PC-9 (cell line): ENCODE measurements around the gene EFHD1. TPM values are rescaled to one million over a fixed set of nuclear protein-coding genes. Genes with fewer than 3 reads are reported as not detected.

Source experiments
- BruUV-seq: library from RNA; stranded (reverse); fragments of 400-500 nt; replicated peaks from 2 replicates; lab custom pipeline; 2021; lab: Mats Ljungman, UMichigan
- CTCF ChIA-PET: fragments of 300-600 bp; sonication (Branson Sonifier 250); formaldehyde crosslinking; loops from one replicate; lab custom pipeline; 2022; ENCODE audit warnings: antibody characterized with exemption; lab: Charles Lee
- POLR2A ChIA-PET: fragments of 300-600 bp; sonication (Branson Sonifier 250); formaldehyde crosslinking; loops from one replicate; lab custom pipeline; 2022; ENCODE audit warnings: antibody characterized with exemption; ENCODE audit not compliant: unreplicated experiment; lab: Charles Lee
- DNase-seq, 2 experiments: peaks; one replicate each; pipeline versions ENCODE4 v3.0.0 to v3.0.0-alpha.2; 2015 to 2022; ENCODE audit warnings: mixed read lengths in 1 of 2
- H2AFZ ChIP-seq: fragments of 200-600 bp; sonication (generic); 2 replicates; pipeline ENCODE4 v1.8.1; 2017; ENCODE audit warnings: antibody characterized with exemption
- H3F3A ChIP-seq: fragments of 200-600 bp; sonication (generic); 2 replicates; pipeline ENCODE4 v1.8.1; 2017; ENCODE audit warnings: antibody characterized with exemption, mild to moderate bottlenecking, low read depth; ENCODE audit not compliant: insufficient read depth
- H3K27ac ChIP-seq: fragments of 200-600 bp; sonication (generic); 2 replicates; pipeline ENCODE4 v1.6.1; 2016; ENCODE audit warnings: mixed run types
- H3K27me3 ChIP-seq: fragments of 200-600 bp; sonication (generic); 2 replicates; pipeline ENCODE4 v1.6.1; 2016; ENCODE audit warnings: low read depth, mixed run types; ENCODE audit not compliant: insufficient read depth
- H3K36me3 ChIP-seq: fragments of 200-600 bp; sonication (generic); 2 replicates; pipeline ENCODE4 v1.6.1; 2016; ENCODE audit warnings: low read depth, mixed run types
- H3K4me1 ChIP-seq: fragments of 200-600 bp; sonication (generic); replicated peaks from 2 replicates; pipeline ENCODE4 v1.6.1; 2016; ENCODE audit warnings: mixed run types; ENCODE audit not compliant: insufficient read depth
- H3K4me2 ChIP-seq: fragments of 200-600 bp; sonication (generic); 2 replicates; pipeline ENCODE4 v1.6.1; 2017; ENCODE audit warnings: mixed run types
- H3K4me3 ChIP-seq: fragments of 200-600 bp; sonication (generic); 2 replicates; pipeline ENCODE4 v1.6.1; 2016; ENCODE audit warnings: mixed run types
- H3K79me2 ChIP-seq: fragments of 200-600 bp; sonication (generic); 2 replicates; pipeline ENCODE4 v1.6.1; 2017; ENCODE audit warnings: low read depth, mixed run types
- H3K9me2 ChIP-seq: fragments of 200-600 bp; sonication (generic); 2 replicates; pipeline ENCODE4 v1.8.1; 2017; ENCODE audit warnings: mild to moderate bottlenecking; ENCODE audit not compliant: insufficient read depth
- H3K9me3 ChIP-seq: fragments of 200-600 bp; sonication (generic); 2 replicates; pipeline ENCODE4 v1.8.1; 2016; ENCODE audit warnings: low read depth; ENCODE audit not compliant: insufficient read depth
- H4K20me1 ChIP-seq: fragments of 200-600 bp; sonication (generic); 2 replicates; pipeline ENCODE4 v1.8.1; 2017; ENCODE audit not compliant: insufficient read depth
- EZH2 ChIP-seq: fragments of 200-600 bp; sonication (generic); IDR thresholded peaks from 2 replicates; pipeline ENCODE4 v1.8.0; 2017; ENCODE audit warnings: antibody characterized with exemption, low read depth
- intact Hi-C: fragments of 100-400 bp; cut with micrococcal nuclease; formaldehyde crosslinking; loops from one replicate; pipeline ENCODE4 v1.10.0; 2022; ENCODE audit not compliant: unreplicated experiment
- total RNA-seq: library from RNA; stranded (reverse); gene quantifications from 2 replicates; pipeline ENCODE4 v1.2.3, GENCODE V29; 2021
- TF ChIP-seq, protein P1 (sequence below): fragments of 200-600 bp; sonication (generic); conservative IDR thresholded peaks from 2 replicates; pipeline ENCODE4 v1.6.1; 2017; ENCODE audit warnings: mixed run types, antibody characterized with exemption, mild to moderate bottlenecking, moderate library complexity

EFHD1 gene
- total RNA-seq, 1 experiment from 2014 or later = 10.6 TPM

DNA sequence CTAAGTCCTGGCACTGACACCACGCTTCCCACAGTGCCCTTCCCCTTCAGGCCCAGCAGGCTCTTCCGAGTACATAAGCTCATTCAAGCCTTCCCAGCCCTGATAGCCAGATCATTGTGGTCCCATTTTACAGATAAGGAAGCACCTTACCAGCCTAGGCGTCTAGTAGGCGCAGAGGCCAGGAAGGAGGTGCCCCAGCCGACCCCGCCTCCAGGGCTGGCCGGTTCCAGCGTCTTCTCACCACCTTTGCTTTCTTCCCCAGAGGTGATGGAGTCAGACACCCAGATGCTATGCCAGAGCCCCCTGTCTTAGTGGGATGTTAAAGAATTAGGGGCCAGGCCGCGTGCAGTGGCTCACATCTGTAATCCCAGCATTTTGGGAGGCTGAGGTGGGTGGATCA is 28.9 kb upstream of the EFHD1 start:
- H3K4me3 ChIP-seq = no peak overlapping the region
- H3K79me2 ChIP-seq = no peaks in the 10 kb centered on the region
- H3K4me2 ChIP-seq = no peak overlapping the region
- no peaks in the 10 kb centered on the region for H4K20me1 ChIP-seq
- DNase-seq = no peak
- H3F3A ChIP-seq = peaks cover 13% of the 10 kb centered on the region
- TF ChIP-seq, protein P1, sequence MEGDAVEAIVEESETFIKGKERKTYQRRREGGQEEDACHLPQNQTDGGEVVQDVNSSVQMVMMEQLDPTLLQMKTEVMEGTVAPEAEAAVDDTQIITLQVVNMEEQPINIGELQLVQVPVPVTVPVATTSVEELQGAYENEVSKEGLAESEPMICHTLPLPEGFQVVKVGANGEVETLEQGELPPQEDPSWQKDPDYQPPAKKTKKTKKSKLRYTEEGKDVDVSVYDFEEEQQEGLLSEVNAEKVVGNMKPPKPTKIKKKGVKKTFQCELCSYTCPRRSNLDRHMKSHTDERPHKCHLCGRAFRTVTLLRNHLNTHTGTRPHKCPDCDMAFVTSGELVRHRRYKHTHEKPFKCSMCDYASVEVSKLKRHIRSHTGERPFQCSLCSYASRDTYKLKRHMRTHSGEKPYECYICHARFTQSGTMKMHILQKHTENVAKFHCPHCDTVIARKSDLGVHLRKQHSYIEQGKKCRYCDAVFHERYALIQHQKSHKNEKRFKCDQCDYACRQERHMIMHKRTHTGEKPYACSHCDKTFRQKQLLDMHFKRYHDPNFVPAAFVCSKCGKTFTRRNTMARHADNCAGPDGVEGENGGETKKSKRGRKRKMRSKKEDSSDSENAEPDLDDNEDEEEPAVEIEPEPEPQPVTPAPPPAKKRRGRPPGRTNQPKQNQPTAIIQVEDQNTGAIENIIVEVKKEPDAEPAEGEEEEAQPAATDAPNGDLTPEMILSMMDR = no peak
- no peak for TF ChIP-seq EZH2
- no peaks in the 10 kb centered on the region for H3K9me3 ChIP-seq
- BruUV-seq = no TSS peak
- no peak overlapping the region for H3K27ac ChIP-seq
- H3K4me1 ChIP-seq = peaks cover 16% of the 10 kb centered on the region
- H3K27me3 ChIP-seq = no peaks in the 10 kb centered on the region
- H2AFZ ChIP-seq = no peak overlapping the region
- POLR2A ChIA-PET = no interaction called here
- intact Hi-C loops = no loop called here
- H3K36me3 ChIP-seq = no peaks in the 10 kb centered on the region
- no peaks in the 10 kb centered on the region for H3K9me2 ChIP-seq
- CTCF ChIA-PET = no interaction called here

DNA sequence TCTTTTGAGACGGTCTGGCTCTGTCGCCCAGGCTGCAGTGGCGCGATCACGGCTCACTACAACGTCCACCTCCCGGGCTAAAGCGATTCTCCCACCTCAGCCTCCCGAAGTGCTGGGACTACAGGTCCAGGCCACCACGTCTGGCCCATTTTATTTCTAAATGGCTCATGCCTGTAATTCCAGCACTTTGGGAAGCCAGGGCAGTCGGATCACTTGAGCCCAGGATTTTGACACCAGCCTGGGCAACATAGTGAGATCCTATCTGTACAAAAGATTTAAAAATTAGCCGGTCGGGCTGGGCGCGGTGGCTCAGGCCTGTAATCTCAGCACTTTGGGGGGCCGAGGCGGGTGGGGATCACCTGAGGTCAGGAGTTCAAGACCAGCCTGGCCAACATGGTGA is 26.4 kb upstream of the EFHD1 start:
- Histone ChIP-seq H3K36me3 (no peaks in the 10 kb centered on the region), H3F3A (peaks cover 27% of the 10 kb centered on the region), H3K4me1 (peaks cover 39% of the 10 kb centered on the region), H3K79me2 (no peaks in the 10 kb centered on the region), H3K27me3 (no peaks in the 10 kb centered on the region), H3K27ac (no peak overlapping the region), H3K9me2 (no peaks in the 10 kb centered on the region), H3K4me2 (no peak overlapping the region), H4K20me1 (no peaks in the 10 kb centered on the region), H3K9me3 (no peaks in the 10 kb centered on the region), H2AFZ (no peak overlapping the region), H3K4me3 (no peak overlapping the region)
- TF ChIP-seq, protein P1 = no peak
- TF ChIP-seq EZH2 = no peak
- no TSS peak for BruUV-seq
- ChIA-PET CTCF (interaction anchor here (0.6 to 0.7 kb wide), 2 partner anchors 533 to 649 kb away, joined by 3 read pairs; no protein-coding TSS in a partner anchor), POLR2A (no interaction called here)
- intact Hi-C loops = loop anchor here (2.0 to 5.0 kb wide), 4 partner anchors 62 to 836 kb away; partner anchors contain the start of genes ATG16L1 and DGKD
- DNase-seq = no peak

DNA sequence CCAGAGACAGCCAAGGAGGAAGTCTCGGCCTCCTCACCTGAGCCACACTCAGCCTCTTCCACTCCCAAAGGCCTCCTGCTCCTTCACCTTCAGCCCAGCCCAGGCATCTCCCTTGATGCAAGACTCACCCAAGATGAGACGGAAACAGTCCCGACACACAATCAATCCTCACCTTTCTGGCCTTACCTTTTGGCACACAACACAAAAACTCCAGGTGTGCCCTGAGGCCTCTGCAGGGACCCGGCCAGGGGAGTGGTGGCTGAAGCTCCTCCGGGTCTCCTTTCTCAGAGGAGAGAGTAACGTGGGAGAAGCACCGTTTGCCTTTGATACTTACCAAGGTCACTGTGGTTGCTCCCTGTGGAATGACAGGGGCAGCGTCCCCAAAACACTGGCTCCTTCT is 23.8 kb upstream of the EFHD1 start:
- H3K27me3 ChIP-seq = no peaks in the 10 kb centered on the region
- peaks cover 49% of the 10 kb centered on the region for H3K4me1 ChIP-seq
- peaks cover 32% of the 10 kb centered on the region for H3F3A ChIP-seq
- DNase-seq = peak; percentile 69 to 87
- no peaks in the 10 kb centered on the region for H4K20me1 ChIP-seq
- no peaks in the 10 kb centered on the region for H3K79me2 ChIP-seq
- CTCF ChIA-PET = no interaction called here
- H3K36me3 ChIP-seq = no peaks in the 10 kb centered on the region
- POLR2A ChIA-PET = interaction anchor here (0.7 kb wide), 1 partner anchor 113 kb away, joined by 3 read pairs; no protein-coding TSS in a partner anchor
- H3K4me2 ChIP-seq = peak overlapping the region; percentile 54
- TF ChIP-seq, protein P1 = no peak
- TF ChIP-seq EZH2 = no peak
- no peak overlapping the region; the same call in 1 of the 2 replicates for H3K4me3 ChIP-seq
- H3K27ac ChIP-seq = peak overlapping the region; percentile 89
- BruUV-seq = no TSS peak
- H3K9me2 ChIP-seq = no peaks in the 10 kb centered on the region
- H2AFZ ChIP-seq = 0 out of 2 replicates have a peak overlapping the region, but pooled peaks have one; percentile 14
- intact Hi-C loops = loop anchor here (5.0 kb wide), 2 partner anchors 643 to 743 kb away; partner anchors contain the start of genes ATG16L1 and DGKD
- no peaks in the 10 kb centered on the region for H3K9me3 ChIP-seq
